ENCODE results near the gene PMM2.

DNA sequence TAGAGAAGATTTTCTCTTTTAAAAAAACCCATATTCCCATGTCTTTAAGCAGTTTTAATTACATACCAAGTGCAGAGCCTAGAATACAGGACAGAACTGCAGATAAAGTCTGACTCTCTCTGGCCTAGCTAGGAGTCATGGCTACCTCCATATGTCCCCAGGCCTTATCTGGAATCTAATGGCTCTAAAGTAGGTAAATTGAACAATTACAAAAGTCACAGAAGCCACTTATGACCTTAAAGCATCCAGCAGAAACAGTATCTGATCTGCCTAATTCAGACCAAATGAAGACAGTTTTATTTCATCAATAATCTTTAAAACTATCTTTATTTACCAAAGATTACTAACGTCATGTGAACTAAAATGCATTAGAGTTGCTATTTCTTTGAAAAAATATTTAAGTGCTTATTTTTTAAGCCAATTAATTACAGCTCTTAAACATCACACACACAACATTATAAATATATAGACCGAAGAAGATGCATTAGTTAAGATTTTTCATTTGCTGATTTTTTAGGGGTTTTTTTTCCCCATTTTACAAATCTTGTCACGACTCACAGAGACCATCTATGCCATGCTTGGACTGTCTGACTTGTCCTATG is 28.7 kb downstream of the PMM2 start:
- no peak for TF ChIP-seq EZH2 (IDR thresholded peaks at IDR 0.05; ENCODE audit: low read length, unreplicated experiment)
- TF ChIP-seq, protein P1, sequence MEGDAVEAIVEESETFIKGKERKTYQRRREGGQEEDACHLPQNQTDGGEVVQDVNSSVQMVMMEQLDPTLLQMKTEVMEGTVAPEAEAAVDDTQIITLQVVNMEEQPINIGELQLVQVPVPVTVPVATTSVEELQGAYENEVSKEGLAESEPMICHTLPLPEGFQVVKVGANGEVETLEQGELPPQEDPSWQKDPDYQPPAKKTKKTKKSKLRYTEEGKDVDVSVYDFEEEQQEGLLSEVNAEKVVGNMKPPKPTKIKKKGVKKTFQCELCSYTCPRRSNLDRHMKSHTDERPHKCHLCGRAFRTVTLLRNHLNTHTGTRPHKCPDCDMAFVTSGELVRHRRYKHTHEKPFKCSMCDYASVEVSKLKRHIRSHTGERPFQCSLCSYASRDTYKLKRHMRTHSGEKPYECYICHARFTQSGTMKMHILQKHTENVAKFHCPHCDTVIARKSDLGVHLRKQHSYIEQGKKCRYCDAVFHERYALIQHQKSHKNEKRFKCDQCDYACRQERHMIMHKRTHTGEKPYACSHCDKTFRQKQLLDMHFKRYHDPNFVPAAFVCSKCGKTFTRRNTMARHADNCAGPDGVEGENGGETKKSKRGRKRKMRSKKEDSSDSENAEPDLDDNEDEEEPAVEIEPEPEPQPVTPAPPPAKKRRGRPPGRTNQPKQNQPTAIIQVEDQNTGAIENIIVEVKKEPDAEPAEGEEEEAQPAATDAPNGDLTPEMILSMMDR (conservative IDR thresholded peaks at IDR 0.05; ENCODE audit: low read depth, low read length), result no peak
- no peak for TF ChIP-seq EZH2phosphoT487 (IDR thresholded peaks at IDR 0.05; ENCODE audit: borderline replicate concordance, low read length)
